OCI-M2 (cell line): ENCODE measurements around the gene TADA3.

Source experiments
- DNase-seq: peaks from one replicate; lab custom pipeline; 2025; ENCODE audit not compliant: unreplicated experiment; lab: John Stamatoyannopoulos, UW

TADA3 gene

DNA sequence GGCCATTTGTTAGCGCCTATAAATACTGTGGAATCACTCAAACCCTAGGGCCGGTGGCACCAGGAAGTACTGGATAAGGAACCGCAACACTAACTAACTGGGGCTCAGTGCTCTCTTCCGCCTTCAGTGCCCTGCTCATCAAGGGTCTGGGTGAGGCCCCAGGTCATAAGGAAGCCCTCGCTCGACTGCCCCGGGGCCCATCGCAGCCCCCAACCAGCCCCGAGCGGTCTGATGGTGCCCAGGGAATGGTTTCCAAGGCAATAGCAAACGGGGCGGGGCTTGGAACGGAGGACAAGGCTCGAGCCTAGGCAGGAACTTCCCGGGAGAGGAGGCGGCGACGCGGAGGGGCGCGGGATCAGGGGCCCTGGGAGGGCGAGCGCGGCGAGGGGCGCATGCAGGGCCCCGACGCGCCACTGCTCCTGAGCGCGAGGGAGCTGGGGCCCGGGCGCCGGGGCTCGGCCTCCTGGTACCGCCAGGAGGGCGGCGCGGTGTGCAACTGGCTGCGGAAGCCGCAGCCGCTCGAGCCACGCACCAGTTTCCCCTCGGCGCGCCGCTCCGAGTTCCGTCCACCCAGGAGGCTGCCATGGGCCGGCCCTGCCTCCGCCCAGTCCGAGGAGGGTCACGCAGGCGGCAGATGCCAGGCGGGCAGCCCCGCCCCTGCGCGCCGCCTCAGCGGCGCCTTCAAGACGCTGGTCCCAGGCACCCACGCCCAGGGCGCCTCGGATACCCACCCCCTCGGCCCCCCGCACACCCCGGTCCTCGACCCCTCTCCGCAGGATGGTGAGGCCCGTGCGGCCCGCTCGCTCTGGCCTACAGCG is 17.6 kb upstream of the TADA3 start, which contains the start of gene TTLL3:
TSS of gene TTLL3 (plus strand) at position 648 of the 818 bp plus-strand sequence. CDS start 400 bp downstream, outside the sequence.
- DNase-seq = no peak

DNA sequence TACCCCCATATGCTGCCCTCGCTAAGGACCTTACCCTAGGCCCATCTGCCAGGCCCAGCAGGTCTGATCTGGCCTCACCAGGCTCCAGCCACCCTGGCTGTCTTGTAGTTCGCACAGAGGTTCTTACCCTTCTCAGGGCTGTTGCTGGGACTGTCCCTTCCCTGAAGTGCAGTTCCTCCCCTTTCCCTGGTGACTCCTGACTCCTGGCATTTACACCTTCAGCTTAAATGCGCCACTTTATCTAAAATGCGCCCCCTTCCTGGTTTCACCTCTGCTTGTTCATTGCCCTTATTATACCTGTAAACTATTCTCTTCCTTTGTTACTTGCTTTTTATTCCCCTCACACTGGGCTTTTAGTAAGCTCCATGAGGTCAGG is 17.0 kb upstream of the TADA3 start:
- DNase-seq = no peak

DNA sequence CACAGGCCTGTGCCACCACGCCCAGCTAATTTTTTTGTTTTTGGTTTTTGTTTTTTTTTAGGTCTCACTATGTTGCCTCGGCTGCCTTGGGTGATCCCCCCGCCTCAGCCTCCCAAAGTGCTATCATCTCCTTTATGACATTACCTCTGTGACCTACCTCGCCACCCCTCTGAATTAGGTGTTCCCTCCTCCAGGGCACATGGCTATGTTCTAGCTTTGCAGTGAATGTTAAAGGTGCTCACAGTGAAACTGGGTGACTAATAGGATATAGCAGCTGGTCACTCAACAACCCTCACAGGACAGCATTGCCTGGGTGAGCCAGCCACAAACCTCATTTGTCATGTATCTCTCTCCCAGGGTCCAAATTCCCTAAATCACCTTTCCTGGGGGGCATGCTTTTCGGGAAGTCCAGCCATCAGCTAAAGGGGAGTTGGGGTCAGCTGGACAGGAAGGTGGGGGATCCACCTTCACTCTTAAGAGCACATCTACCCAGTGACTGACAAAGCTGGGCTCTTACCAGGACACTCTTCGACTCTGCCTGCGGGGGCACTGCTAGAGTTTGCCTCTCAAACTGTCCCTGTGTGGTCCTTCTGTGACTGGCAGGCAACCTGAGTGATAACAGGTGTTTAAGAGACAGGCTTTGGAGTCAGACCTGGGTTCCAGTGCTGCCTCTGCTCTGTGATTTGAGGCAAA is 16.2 kb upstream of the TADA3 start:
- DNase-seq = no peak

DNA sequence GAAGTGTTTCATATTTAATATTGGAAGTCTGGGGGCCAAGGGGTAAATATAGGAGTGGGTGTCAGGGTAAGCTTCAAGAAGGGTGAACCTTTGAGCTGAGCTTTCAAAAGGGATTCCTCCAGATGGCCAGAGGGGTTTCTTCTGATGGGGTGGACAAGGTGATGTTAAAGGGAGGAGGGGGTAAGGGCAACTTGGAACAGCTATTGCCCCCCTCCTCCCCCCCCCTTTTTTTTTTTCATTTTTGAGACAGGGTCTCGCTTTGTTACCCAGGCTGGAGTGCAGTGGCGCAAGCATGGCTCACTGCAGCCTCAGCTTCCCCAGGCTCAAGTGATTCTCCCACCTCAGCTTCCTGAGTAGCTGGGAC is 15.7 kb upstream of the TADA3 start:
- DNase-seq = no peak

DNA sequence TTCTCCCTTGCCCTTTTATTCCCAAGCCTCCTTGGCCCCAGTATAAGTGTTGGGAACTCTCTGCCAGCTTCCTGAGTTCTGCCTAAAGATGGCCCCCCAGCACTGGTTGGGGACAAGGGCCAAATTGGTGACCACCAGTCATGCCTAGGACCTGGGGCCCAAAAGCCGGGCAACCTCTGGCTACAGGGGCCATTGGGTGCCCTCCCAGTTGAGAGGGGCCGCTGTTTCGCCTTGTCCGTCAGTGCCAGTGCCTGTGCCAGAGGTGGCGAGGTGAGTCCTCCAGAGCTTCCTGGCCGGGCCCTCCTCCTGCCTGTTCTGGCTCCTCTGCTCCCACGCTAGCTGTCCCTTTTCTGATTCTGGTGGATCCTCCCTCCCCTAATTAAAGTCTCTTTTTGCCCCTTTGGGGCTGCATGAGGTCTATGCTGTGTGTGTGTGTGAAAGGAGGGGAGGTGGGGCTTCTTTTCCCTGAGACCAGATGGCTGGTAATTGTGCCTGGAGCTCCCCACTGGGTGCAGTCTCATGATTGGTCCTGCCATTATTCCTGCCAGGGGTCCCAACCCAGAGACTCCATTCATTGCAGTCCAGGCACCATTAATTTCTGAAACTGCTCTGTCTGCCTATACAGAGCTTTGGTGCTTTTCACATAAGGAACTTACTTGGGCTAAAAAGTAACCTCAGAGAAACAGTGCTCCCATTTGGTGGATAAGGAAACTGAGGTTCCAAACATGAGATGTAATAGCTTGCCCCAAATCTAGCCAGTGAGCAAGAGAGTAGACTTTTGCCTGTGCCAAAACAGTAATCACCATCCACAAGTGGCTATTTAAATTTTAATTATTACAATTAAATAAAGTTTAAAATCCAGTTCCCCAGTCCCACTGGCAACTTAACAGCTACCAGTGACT is 14.7 kb upstream of the TADA3 start:
- no peak for DNase-seq

DNA sequence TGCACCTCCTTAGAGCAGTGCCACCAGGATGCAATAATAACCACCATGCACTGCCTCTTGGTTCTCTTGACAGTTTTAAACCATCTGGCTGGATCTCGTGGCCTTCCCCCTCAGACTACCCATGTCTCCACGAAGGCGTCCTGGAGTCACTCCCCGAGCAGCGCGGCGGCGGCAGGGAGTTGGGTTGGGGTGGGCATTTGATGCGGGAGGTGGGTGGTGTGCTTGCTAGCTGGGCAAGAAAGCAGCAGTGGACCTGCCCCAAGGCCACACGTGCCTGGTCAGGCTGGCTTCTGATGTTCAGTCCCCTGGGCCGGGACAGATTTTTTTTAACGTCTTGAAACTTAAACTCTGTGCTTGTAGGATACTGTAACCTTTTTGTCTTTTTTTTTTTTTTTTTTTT is 13.9 kb upstream of the TADA3 start:
- DNase-seq = no peak

DNA sequence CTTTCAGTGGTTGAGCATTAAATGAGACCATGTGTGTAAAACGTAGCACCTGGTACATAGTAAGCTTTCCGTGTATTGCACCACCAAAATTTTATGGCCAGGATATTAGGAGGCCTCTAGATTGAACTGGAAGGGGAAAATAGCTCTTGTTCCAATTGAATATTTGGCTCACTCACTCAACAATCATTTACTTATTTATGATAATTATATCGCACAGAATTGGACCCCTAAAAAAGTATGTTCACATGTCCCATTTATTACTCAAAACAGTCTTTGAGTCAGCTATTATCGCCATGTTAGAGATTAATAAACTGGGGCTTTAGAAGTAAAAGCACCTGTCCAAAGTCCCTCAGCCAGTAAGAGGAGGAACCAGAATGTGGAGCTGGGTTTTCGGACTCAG is 12.7 kb upstream of the TADA3 start:
- no peak for DNase-seq

DNA sequence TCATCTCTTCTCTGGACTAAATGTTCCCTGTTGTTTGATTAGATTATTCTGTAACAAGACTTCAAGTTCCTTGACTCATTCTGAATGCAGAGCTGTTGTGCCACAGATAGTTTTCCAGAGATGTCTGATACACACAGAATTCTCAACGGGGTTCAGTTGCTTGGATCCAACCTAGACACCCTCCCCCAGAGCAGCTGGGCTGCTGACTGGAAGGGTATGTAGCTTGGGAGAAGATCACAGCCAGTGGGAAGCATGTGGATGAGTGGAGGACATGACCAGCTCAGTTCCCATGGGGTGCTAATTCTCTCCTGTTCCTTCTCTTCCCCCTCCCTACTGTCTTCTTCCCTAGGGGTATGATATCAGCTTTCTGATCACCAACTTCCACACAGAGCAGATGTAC is 11.2 kb upstream of the TADA3 start:
- no peak for DNase-seq

DNA sequence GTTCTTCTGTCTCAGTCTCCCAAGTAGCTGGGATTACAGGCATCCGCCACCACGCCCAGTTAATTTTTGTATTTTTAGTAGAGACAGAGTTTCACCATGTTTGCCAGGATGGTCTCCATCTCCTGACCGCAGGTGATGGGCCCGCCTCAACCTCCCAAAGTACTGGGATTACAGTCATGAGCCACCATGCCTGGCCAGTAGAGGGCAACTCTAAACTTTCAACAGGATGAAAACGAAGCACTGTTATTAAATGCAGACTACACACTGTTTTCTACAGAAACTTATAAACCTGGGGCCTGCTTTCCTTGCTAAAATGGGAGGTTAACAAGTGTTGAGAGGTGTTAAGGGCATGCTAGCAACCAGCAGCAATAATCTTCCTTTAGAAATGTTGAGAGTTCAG is 8.3 kb upstream of the TADA3 start:
- DNase-seq = no peak

DNA sequence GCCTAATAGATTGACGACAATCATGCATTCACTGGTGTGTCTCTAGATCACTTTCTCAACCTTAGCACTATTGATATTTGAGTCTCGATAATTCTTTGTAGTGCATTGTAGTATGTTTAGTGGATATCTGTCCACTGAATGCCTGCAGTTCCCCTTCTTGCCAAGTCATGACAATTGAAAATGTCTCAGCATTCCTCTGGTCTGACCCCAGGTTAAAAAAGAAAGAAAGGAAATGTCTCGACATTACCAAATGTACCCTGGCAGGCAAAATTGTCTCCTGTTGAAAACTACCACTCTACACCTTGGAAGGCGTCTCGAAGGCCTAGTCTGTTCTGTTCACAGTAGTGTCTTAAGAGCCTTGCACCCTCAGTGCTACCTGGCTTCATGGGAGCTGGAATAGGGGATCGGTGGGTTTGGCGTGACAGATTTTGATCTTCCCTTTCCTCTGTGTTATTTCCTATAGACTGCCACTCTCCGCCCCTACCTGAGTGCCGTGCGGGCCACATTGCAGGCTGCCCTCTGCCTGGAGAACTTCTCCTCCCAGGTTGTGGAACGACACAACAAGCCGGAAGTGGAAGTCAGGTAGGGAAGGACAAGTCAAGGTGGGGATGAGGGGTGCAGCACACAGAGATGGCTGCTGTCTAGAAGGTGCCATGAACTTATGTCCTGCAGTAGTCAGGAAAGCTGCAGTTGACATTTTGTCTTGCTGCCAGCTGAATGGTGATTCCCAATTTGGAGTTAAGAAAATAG is 5.1 kb upstream of the TADA3 start:
- no peak for DNase-seq

DNA sequence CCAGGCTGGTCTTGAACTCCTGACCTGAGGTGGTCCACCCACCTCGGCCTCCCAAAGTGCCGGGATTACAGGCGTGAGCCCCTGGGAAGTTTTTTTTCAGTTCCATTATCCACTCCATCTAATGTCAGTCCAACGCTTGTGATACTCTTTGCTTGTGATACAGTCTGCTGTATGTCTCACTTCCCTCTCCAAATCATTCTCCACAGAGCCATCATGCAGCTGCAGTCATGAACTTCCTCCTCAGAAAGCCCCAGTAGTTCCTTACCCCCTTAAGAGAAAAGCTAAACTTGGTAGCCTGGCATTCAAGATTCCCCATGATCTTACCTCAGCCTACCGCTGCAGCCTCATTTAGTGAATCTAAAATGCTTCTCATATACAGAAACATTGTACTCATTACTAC is 2.9 kb upstream of the TADA3 start:
- DNase-seq = no peak

DNA sequence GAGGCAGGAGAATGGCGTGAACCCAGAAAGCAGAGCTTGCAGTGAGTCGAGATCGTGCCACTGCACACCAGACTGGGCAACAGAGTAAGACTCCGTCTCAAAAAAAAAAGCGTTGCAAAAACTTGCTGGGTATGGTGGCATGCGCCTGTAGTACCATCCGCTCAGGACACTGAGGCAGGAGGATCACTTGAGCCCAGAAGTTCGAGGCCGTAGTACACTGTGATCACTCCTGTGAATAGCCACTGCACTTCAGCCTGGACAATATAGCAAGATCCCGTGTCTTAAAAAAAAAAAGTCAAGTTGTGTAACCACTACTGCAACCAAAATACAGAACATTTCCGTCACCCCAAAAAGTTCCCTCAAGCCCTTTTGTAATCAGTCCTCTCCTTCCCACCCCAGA is 2.1 kb upstream of the TADA3 start:
- no peak for DNase-seq

DNA sequence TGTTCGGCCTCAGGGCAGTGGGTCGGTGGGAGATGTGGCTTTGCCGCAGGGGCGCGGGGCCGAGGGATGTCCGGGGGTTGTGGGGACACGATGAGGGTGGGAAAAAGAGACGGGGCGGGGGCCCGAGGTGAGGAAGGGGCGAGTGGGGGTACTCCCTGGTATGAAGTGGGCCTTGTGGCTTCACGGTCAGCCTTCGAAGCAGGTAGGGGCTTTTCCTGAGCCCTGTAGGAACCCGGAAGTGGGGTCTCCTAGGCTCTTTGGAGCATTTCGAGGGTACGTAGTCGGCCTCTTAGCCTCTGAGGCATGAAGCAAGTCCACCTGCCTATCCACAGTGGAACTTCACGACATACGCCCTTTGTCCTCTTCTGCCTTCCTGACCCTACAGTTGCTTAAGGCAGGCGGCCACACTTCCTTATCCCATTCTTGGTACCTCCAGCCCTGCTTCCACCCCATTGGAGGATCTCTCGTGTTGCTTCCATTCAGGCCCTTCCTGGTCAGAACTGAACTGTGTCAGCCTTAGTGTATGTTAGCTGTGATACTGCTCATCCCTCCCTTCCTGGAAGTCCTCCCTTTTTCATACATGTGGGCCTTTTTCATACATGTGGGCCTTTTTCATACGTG is 998 bp upstream of the TADA3 start:
- no peak for DNase-seq

DNA sequence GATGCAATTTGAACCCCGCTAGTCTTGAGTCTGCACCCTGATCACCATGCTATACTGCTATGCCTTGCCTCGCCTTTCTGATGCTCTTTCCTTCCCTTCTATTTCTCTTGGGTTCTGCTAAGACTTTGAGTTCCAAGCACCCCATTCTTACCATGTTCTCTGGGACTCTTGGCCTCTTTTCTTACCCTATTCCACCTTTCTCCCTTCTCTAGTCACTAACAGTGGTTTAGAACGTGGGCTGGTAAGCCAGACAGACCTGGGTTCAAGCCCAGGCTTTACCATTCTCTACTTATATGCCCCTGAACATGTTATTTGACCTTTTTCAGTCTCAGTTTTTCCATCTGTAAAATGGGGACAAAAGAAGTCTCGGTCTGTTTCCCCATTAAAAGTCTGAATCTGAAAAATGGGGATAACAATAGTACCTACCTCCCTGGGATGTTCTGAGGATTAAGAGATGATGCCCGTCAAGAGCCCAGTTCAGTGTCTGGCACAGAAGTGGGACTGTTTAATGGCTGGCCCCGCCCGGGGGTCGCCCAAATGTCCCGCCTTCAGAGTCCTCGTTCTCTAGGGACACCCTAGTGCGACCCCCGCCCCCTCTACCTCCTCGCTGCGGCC is 376 bp downstream of the TADA3 start:
- DNase-seq = no peak

DNA sequence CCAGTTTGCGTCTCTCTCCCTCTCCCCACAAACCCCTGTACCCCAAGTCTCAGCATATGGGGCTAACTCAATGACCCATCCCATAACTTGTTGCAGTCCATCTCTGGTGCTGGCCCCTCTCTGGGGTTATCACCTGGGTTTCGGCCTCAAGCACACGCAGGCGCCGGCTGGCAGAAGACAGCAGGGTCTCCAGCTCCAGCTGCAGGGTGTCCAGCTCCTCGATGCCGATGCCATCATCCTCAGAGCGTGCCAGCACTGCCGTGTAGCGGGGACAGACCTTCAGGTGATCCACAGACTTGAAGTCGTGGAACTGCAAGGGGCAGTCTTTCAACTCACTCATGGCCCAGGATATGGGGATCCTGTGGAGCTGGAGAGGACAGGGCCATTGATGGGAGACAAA is 1.1 kb downstream of the TADA3 start:
- no peak for DNase-seq

DNA sequence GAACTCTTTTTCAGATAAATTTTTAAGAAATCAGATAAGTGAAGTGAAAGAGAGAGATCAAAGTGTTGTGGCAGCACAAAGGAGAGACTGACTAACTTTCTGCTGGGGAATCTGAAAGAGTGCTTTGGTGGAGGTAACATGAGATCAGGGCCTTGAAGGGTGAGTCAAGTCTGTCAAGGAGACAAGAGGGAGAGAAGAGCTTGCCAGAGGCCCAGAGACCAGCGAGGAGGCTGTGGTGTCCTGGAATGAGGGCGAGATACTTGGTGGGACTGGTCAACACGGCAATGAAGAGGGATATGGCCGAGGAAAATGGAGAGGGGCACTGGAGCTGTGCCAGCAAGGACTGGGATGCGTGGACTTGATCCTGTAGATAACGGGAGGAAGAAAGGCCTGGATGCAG is 4.6 kb downstream of the TADA3 start:
- no peak for DNase-seq

DNA sequence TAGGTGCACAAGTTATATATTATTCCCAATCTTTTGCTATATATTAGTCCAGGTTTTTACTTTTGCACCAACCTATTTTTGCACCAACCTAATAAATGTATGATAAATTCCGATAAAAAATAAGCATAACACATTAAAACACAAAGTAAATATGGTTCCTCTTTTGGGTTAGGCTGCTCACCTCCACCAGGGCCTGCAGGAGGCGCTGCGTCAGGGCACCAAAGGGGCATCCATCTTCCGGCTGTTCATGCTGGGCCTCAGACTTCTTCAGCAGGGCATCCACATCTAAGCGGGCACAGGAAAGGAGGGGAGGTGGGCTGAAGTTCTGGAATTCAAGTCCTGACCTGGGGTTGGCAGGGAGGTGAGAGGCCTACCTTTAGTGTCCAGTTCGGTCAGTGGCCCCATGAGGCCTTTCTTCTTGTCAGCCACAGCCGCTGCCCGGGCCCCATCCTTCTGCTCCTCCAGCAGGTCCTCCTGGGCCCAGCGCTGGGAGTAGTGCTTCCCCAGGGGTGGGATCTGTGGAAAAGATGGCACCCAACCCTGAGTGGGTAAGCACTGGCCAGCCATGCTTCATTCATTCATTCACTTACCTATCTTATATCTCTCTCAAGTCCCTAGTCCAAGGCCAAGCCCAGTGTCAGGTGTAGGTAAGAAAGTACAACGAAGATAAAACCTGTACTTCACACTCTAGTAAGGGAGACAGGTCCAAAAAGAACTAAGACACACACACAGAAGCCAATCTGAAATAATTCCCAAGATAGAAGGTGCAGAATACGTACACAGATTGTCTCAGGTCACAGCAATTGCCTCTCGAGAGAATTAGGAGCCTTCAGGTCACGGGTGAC is 5.2 kb downstream of the TADA3 start:
- DNase-seq = no peak

DNA sequence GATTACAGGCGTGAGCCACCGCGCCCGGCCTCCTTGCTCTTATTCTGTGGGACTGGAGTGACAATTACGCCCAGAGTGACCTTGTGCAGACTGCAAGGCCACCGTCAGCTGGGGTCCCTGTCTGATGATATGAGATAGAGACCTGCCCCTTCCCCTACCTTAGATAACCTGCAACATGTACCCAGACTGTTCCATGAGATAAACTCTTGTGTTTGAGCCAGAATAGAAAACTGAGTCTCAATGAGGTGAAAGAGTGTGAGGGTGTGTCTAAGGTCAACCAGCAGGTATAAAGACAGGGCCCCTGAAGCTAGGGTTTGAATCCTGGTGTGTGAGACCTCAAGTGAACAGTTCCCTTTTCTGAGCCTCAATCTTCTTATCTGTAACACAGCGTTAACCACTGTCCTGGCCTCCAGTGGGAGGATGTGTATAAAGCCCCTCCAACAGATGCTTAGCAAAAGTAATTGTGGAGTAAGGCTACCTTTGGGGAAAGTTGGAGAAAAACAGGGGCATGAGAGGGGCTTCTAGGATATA is 6.0 kb downstream of the TADA3 start:
- DNase-seq = no peak

DNA sequence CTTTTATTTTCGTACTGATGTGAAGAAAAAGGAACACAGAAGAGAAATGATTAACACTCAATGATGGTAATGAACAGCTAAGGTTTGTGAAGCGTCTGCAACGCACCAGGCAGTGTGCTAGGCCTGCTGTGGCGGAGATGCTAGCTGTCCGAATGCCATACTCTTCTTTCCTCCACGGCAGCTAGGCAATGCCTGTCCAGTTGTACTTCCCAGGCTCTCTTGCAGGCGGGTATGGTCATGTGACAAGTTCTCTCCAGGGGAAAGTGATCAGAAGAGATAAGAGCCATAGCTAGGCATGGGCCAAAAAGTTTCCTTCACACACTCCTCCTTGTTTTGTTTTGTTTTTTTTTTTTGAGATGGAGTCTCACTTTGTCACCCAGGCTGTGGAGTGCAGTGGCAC is 6.7 kb downstream of the TADA3 start:
- no peak for DNase-seq
